HepG2 (cell line): Measurements from ENCODE around the gene SCGB1C2. TPM values are rescaled to one million over a fixed set of nuclear protein-coding genes. Genes with fewer than 3 reads are reported as not detected.

Source experiments
- CBX5 ChIP-seq: sonication (generic); formaldehyde crosslinking; IDR thresholded peaks from 2 replicates; pipeline ENCODE4 v1.4.0; 2020; ENCODE audit warnings: missing genetic modification reagents, borderline replicate concordance
- FOXO1 ChIP-seq: sonication (generic); formaldehyde crosslinking; IDR thresholded peaks from 2 replicates; pipeline ENCODE4 v1.4.0; 2020; ENCODE audit warnings: missing genetic modification reagents
- GATAD1 ChIP-seq: IDR thresholded peaks from 2 replicates; pipeline ENCODE4 v1.6.1; 2016; ENCODE audit warnings: missing genetic modification reagents, missing compliant biosample characterization
- HIVEP1 ChIP-seq: sonication (generic); formaldehyde crosslinking; IDR thresholded peaks from 2 replicates; pipeline ENCODE4 v1.4.0; 2020; ENCODE audit warnings: mild to moderate bottlenecking, missing genetic modification reagents
- KLF15 ChIP-seq: sonication (generic); formaldehyde crosslinking; IDR thresholded peaks from 2 replicates; pipeline ENCODE4 v1.8.1; 2023; ENCODE audit warnings: borderline replicate concordance, mild to moderate bottlenecking, inconsistent platforms, missing genetic modification reagents, mixed read lengths
- MYC ChIP-seq: sonication (generic); formaldehyde crosslinking; IDR thresholded peaks from 2 replicates; pipeline ENCODE4 v1.9.0; 2021; ENCODE audit warnings: missing genetic modification reagents, borderline replicate concordance
- SRF ChIP-seq: IDR thresholded peaks from 2 replicates; pipeline ENCODE4 v1.6.1; 2011; ENCODE audit warnings: mild to moderate bottlenecking, low read depth, low read length, moderate library complexity
- TCF7 ChIP-seq: sonication (generic); IDR thresholded peaks from 2 replicates; pipeline ENCODE4 v1.6.1; 2016; ENCODE audit warnings: antibody characterized with exemption, low read depth
- TEAD3 ChIP-seq: optimal IDR thresholded peaks from 2 replicates; pipeline ENCODE3; 2016; ENCODE audit warnings: borderline replicate concordance
- ZNF121 ChIP-seq: sonication (generic); formaldehyde crosslinking; IDR thresholded peaks from 2 replicates; pipeline ENCODE4 v1.5.0; 2020; ENCODE audit warnings: mild to moderate bottlenecking, missing genetic modification reagents
- ZNF383 ChIP-seq: sonication (generic); formaldehyde crosslinking; IDR thresholded peaks from 2 replicates; pipeline ENCODE4 v1.4.0; 2020; ENCODE audit warnings: missing genetic modification reagents, mild to moderate bottlenecking, borderline replicate concordance
- ZNF501 ChIP-seq: sonication (generic); formaldehyde crosslinking; IDR thresholded peaks from 2 replicates; pipeline ENCODE4 v1.5.1; 2020; ENCODE audit warnings: mild to moderate bottlenecking, moderate library complexity, missing genetic modification reagents
- ZNF674 ChIP-seq: sonication (generic); formaldehyde crosslinking; IDR thresholded peaks from 2 replicates; pipeline ENCODE4 v1.5.0; 2020; ENCODE audit warnings: low read depth, mild to moderate bottlenecking, missing genetic modification reagents
- ZNF878 ChIP-seq: sonication (generic); formaldehyde crosslinking; IDR thresholded peaks from 2 replicates; pipeline ENCODE4 v1.8.1; 2023; ENCODE audit warnings: mild to moderate bottlenecking, missing genetic modification reagents, moderate library complexity
- ZSCAN21 ChIP-seq: sonication (generic); formaldehyde crosslinking; IDR thresholded peaks from 2 replicates; pipeline ENCODE4 v1.8.0; 2022; ENCODE audit warnings: mild to moderate bottlenecking, missing genetic modification reagents, moderate library complexity, borderline replicate concordance
- polyA plus RNA-seq, 8 experiments: library from polyadenylated mRNA; depleted of rRNA in 3 of 8; stranded (reverse) in 7 of 8; unstranded in 1 of 8; fragments of >200 nt; fragmentation: Illumina TruSeq in 4 of 8; extraction: Trizol in 4 of 8; gene quantifications; 2 replicates each; pipeline versions ENCODE4 v1.2.1 to v1.2.3, GENCODE V29; 2011 to 2016; ENCODE audit warnings: low read depth in 4 of 8, missing spikeins in 1 of 8, mixed read lengths in 1 of 8; ENCODE audit not compliant: insufficient read depth in 1 of 8
- total RNA-seq, 5 experiments: library from RNA; depleted of rRNA; stranded (reverse); fragments of >200 nt; fragmentation: Illumina TruSeq; extraction: Trizol; gene quantifications; 2 replicates each; pipeline ENCODE4 v1.2.3, GENCODE V29; 2016; ENCODE audit warnings: low read depth in 1 of 5
- TF ChIP-seq, protein P1 (sequence below): sonication (generic); formaldehyde crosslinking; IDR thresholded peaks from 2 replicates; pipeline ENCODE4 v1.5.1; 2020; ENCODE audit warnings: missing genetic modification reagents, mild to moderate bottlenecking, borderline replicate concordance
- TF ChIP-seq, protein P2 (sequence below): IDR thresholded peaks from 2 replicates; pipeline ENCODE4 v1.6.1; 2016
- TF ChIP-seq, protein P3 (sequence below): sonication (generic); formaldehyde crosslinking; IDR thresholded peaks from 2 replicates; pipeline ENCODE4 v1.4.0; 2020; ENCODE audit warnings: missing genetic modification reagents
- TF ChIP-seq, protein P4 (sequence below): sonication (generic); formaldehyde crosslinking; IDR thresholded peaks from 2 replicates; pipeline ENCODE4 v1.4.0; 2020; ENCODE audit warnings: low read depth, mild to moderate bottlenecking, missing genetic modification reagents
- TF ChIP-seq, protein P5 (sequence below): IDR thresholded peaks from 2 replicates; pipeline ENCODE4 v1.6.1; 2016; ENCODE audit warnings: missing compliant biosample characterization, missing genetic modification reagents, borderline replicate concordance

The SCGB1C2 gene
- total and polyA plus RNA-seq, 2 of the 13 experiments (the other 11 are each of a cell fraction or from before 2014, with no cell fraction given) = not detected

DNA sequence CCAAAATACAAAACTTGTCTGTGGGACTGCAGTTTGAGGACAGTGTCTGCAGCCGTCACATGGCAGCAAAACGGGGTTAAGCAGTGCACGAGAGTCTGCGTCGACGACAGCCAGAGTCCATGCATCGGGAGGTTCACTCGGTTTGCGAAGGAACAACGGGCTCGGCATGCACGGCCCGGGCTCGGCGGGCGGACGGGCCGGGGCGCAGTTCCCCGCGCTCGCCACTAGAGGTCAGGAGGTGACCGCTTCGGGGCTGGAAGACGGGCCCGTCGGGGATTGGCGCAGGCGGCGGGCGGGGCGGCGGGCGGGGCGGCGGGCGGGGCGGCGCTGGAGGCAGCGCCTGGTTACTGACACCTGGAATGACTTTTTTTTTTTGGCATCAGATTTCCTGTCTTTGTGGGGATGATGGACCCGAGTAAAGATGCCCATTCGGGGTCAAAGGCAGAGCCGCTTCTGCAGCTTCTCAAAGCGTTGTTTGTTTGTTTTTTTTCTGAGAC is 6.5 kb downstream of the SCGB1C2 start (continued):
- TF ChIP-seq, protein P1, sequence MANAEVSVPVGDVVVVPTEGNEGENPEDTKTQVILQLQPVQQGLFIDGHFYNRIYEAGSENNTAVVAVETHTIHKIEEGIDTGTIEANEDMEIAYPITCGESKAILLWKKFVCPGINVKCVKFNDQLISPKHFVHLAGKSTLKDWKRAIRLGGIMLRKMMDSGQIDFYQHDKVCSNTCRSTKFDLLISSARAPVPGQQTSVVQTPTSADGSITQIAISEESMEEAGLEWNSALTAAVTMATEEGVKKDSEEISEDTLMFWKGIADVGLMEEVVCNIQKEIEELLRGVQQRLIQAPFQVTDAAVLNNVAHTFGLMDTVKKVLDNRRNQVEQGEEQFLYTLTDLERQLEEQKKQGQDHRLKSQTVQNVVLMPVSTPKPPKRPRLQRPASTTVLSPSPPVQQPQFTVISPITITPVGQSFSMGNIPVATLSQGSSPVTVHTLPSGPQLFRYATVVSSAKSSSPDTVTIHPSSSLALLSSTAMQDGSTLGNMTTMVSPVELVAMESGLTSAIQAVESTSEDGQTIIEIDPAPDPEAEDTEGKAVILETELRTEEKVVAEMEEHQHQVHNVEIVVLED (CRISPR knock-in tag) = peak; percentile 45; the same call in 1 of the 2 replicates
- TF ChIP-seq ZSCAN21 = no peak
- TF ChIP-seq FOXO1 (CRISPR knock-in tag) = 0 out of 2 replicates have a peak, but pooled peaks have one; percentile 32
- no peak for TF ChIP-seq CBX5
- no peak for TF ChIP-seq ZNF501 (CRISPR knock-in tag)
- TF ChIP-seq SRF = no peak
- TF ChIP-seq, protein P2, sequence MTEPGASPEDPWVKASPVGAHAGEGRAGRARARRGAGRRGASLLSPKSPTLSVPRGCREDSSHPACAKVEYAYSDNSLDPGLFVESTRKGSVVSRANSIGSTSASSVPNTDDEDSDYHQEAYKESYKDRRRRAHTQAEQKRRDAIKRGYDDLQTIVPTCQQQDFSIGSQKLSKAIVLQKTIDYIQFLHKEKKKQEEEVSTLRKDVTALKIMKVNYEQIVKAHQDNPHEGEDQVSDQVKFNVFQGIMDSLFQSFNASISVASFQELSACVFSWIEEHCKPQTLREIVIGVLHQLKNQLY (CRISPR knock-in tag) = no peak
- TF ChIP-seq ZNF383 = no peak
- TF ChIP-seq, protein P3, sequence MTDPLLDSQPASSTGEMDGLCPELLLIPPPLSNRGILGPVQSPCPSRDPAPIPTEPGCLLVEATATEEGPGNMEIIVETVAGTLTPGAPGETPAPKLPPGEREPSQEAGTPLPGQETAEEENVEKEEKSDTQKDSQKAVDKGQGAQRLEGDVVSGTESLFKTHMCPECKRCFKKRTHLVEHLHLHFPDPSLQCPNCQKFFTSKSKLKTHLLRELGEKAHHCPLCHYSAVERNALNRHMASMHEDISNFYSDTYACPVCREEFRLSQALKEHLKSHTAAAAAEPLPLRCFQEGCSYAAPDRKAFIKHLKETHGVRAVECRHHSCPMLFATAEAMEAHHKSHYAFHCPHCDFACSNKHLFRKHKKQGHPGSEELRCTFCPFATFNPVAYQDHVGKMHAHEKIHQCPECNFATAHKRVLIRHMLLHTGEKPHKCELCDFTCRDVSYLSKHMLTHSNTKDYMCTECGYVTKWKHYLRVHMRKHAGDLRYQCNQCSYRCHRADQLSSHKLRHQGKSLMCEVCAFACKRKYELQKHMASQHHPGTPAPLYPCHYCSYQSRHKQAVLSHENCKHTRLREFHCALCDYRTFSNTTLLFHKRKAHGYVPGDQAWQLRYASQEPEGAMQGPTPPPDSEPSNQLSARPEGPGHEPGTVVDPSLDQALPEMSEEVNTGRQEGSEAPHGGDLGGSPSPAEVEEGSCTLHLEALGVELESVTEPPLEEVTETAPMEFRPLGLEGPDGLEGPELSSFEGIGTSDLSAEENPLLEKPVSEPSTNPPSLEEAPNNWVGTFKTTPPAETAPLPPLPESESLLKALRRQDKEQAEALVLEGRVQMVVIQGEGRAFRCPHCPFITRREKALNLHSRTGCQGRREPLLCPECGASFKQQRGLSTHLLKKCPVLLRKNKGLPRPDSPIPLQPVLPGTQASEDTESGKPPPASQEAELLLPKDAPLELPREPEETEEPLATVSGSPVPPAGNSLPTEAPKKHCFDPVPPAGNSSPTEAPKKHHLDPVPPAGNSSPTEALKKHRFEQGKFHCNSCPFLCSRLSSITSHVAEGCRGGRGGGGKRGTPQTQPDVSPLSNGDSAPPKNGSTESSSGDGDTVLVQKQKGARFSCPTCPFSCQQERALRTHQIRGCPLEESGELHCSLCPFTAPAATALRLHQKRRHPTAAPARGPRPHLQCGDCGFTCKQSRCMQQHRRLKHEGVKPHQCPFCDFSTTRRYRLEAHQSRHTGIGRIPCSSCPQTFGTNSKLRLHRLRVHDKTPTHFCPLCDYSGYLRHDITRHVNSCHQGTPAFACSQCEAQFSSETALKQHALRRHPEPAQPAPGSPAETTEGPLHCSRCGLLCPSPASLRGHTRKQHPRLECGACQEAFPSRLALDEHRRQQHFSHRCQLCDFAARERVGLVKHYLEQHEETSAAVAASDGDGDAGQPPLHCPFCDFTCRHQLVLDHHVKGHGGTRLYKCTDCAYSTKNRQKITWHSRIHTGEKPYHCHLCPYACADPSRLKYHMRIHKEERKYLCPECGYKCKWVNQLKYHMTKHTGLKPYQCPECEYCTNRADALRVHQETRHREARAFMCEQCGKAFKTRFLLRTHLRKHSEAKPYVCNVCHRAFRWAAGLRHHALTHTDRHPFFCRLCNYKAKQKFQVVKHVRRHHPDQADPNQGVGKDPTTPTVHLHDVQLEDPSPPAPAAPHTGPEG (CRISPR knock-in tag) = no peak
- TF ChIP-seq MYC (CRISPR knock-in tag) = peak; percentile 46; the same call in 1 of the 2 replicates
- no peak for TF ChIP-seq GATAD1 (CRISPR knock-in tag)
- TF ChIP-seq ZNF674 (CRISPR knock-in tag) = no peak
- no peak for TF ChIP-seq TCF7
- TF ChIP-seq, protein P4, sequence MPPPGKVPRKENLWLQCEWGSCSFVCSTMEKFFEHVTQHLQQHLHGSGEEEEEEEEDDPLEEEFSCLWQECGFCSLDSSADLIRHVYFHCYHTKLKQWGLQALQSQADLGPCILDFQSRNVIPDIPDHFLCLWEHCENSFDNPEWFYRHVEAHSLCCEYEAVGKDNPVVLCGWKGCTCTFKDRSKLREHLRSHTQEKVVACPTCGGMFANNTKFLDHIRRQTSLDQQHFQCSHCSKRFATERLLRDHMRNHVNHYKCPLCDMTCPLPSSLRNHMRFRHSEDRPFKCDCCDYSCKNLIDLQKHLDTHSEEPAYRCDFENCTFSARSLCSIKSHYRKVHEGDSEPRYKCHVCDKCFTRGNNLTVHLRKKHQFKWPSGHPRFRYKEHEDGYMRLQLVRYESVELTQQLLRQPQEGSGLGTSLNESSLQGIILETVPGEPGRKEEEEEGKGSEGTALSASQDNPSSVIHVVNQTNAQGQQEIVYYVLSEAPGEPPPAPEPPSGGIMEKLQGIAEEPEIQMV (CRISPR knock-in tag) = no peak
- peak; percentile 70 for TF ChIP-seq TEAD3
- TF ChIP-seq, protein P5, sequence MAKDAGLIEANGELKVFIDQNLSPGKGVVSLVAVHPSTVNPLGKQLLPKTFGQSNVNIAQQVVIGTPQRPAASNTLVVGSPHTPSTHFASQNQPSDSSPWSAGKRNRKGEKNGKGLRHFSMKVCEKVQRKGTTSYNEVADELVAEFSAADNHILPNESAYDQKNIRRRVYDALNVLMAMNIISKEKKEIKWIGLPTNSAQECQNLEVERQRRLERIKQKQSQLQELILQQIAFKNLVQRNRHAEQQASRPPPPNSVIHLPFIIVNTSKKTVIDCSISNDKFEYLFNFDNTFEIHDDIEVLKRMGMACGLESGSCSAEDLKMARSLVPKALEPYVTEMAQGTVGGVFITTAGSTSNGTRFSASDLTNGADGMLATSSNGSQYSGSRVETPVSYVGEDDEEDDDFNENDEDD = peak; percentile 73; the same call in 1 of the 2 replicates
- TF ChIP-seq KLF15 = no peak
- TF ChIP-seq ZNF121 = peak; percentile 33; the same call in 1 of the 2 replicates
- no peak for TF ChIP-seq ZNF878 (CRISPR knock-in tag)
- TF ChIP-seq HIVEP1 = no peak
